Natural killer cell (primary cell): ENCODE data around the gene SLC25A13. TPM values are rescaled to one million over a fixed set of nuclear protein-coding genes. Genes with fewer than 3 reads are reported as not detected.

ENCODE experiments used
- ATAC-seq, 3 donors: fragments of 150-1000 bp in 2 of 3; fragments of 200-7000 bp in 1 of 3; cut with Tn5 transposase; 1 replicate in 1 of 3; 2 replicates in 2 of 3; pipeline ENCODE4 v1.10.0; 2021; ENCODE audit warnings: mild to moderate bottlenecking in 2 of 3, moderate library complexity in 2 of 3
- DNase-seq, 2 donors: peaks; one replicate each; pipeline versions ENCODE4 v3.0.0 to v3.0.0-alpha.2; 2013 to 2021; ENCODE audit warnings: mixed read lengths in 1 of 2
- H3K27ac ChIP-seq: one replicate; pipeline ENCODE4 v1.5.1; 2013; ENCODE audit warnings: mild to moderate bottlenecking, low read length
- H3K27me3 ChIP-seq: one replicate; pipeline ENCODE4 v1.6.1; 2013; ENCODE audit warnings: low read length; ENCODE audit not compliant: control insufficient read depth, insufficient read depth
- H3K36me3 ChIP-seq: one replicate; pipeline ENCODE4 v1.6.1; 2013; ENCODE audit warnings: low read length; ENCODE audit not compliant: control insufficient read depth, insufficient read depth
- H3K4me1 ChIP-seq: one replicate; pipeline ENCODE4 v1.6.1; 2013; ENCODE audit warnings: low read length; ENCODE audit not compliant: control insufficient read depth, insufficient read depth
- H3K4me3 ChIP-seq: one replicate; pipeline ENCODE4 v1.5.1; 2013; ENCODE audit warnings: low read length
- H3K9me3 ChIP-seq: one replicate; pipeline ENCODE4 v1.6.1; 2013; ENCODE audit warnings: low read length; ENCODE audit not compliant: control insufficient read depth, insufficient read depth
- H3K27ac Mint-ChIP-seq, 2 donors: one replicate each; pipeline ENCODE4 v1.8.0; 2022; ENCODE audit warnings: mild to moderate bottlenecking in 2 of 2, mixed read lengths in 2 of 2, moderate library complexity in 1 of 2
- H3K27me3 Mint-ChIP-seq, 2 donors: one replicate each; pipeline ENCODE4 v1.8.0; 2022; ENCODE audit warnings: low read depth in 2 of 2, mixed read lengths in 2 of 2
- H3K36me3 Mint-ChIP-seq: one replicate; pipeline ENCODE4 v1.8.0; 2022; ENCODE audit warnings: mixed read lengths
- H3K4me1 Mint-ChIP-seq, 2 donors: one replicate each; pipeline ENCODE4 v1.8.0; 2022; ENCODE audit warnings: mixed read lengths in 2 of 2
- H3K4me3 Mint-ChIP-seq: one replicate; pipeline ENCODE4 v1.8.0; 2022; ENCODE audit warnings: mild to moderate bottlenecking, moderate library complexity, mixed read lengths
- H3K9me3 Mint-ChIP-seq, 2 donors: one replicate each; pipeline ENCODE4 v1.8.0; 2022; ENCODE audit warnings: mixed read lengths in 2 of 2
- WGBS: methylation state at CpG from one replicate; pipeline ENCODE4 v1.1.7; 2013; ENCODE audit warnings: missing lambda C conversion rate; ENCODE audit not compliant: insufficient coverage; 5-methylcytosine and 5-hydroxymethylcytosine counted together
- intact Hi-C: fragments of 100-400 bp; cut with micrococcal nuclease; formaldehyde crosslinking; loops from one replicate; pipeline ENCODE4 v1.14.2; 2022
- total RNA-seq, 4 donors: library from RNA; stranded (reverse); fragments of 120-200 nt in 1 of 4; gene quantifications; one replicate each; pipeline versions ENCODE4 v1.2.3 to v1.2.4, GENCODE V29; 2013 to 2022
- TF ChIP-seq, protein P1 (sequence below): fragments of 200-600 bp; IDR thresholded peaks from one replicate; pipeline ENCODE4 v1.8.0; 2022; ENCODE audit warnings: antibody characterized with exemption

SLC25A13 gene
- total RNA-seq, 3 donors from 2014 or later (not counting 1 experiment from before 2014, with no cell fraction given), result 16.9 to 20.8 (median 20.5) TPM

DNA sequence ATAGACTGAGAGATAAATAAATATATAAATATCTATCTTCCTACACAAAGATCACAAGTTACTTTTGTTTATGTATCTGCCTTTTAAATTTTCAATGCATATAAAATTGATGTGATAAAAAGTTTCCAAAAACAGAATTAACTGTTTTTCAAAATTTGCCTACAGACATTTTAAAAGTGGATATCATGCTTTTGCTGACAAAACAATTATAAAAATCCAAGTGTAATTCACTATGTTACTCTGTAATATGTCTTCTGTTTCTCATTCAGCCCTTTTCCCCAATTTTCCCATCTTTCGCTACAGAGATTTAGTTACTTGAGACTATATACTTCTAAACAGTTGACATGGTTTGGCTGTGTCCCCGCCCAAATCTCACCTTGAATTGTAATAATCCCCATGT is 37.7 kb downstream of the SLC25A13 start:
- Mint-ChIP-seq H3K36me3 (no peaks in the 10 kb centered on the region), H3K27ac (no peak overlapping the region), H3K4me1 (peaks cover 35 to 42% of the 10 kb centered on the region in 2 donors), H3K27me3 (no peaks in the 10 kb centered on the region), H3K9me3 (no peaks in the 10 kb centered on the region), H3K4me3 (no peak overlapping the region)
- Histone ChIP-seq H3K4me1 (peaks cover 20% of the 10 kb centered on the region), H3K27ac (no peak overlapping the region), H3K27me3 (no peaks in the 10 kb centered on the region), H3K9me3 (no peaks in the 10 kb centered on the region), H3K36me3 (no peaks in the 10 kb centered on the region), H3K4me3 (no peak overlapping the region)
- 100% methylated on average over 2 of the region's 2 CpGs for WGBS
- ATAC-seq (no peak), DNase-seq (no peak)
- TF ChIP-seq, protein P1, sequence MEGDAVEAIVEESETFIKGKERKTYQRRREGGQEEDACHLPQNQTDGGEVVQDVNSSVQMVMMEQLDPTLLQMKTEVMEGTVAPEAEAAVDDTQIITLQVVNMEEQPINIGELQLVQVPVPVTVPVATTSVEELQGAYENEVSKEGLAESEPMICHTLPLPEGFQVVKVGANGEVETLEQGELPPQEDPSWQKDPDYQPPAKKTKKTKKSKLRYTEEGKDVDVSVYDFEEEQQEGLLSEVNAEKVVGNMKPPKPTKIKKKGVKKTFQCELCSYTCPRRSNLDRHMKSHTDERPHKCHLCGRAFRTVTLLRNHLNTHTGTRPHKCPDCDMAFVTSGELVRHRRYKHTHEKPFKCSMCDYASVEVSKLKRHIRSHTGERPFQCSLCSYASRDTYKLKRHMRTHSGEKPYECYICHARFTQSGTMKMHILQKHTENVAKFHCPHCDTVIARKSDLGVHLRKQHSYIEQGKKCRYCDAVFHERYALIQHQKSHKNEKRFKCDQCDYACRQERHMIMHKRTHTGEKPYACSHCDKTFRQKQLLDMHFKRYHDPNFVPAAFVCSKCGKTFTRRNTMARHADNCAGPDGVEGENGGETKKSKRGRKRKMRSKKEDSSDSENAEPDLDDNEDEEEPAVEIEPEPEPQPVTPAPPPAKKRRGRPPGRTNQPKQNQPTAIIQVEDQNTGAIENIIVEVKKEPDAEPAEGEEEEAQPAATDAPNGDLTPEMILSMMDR, result no peak
- intact Hi-C loops, result no loop called here

DNA sequence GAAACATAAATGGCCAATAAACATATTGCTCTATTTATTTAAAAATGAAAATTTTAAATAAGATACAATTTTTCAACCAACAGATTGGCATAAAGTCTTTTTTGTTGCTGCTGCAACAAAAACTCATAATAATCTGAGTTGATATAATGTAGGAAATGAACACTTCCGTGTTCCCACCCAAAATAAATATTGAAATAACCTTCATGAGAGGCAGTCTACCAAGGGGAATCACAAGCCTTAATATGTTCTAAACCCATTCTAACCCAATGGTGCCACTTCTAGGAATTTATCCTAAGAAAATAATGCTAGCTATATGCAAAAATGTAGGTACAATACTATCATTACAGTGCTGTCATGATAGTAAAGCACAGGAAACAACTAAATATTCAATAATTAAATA is 39.1 kb downstream of the SLC25A13 start:
- ATAC-seq, result no peak

DNA sequence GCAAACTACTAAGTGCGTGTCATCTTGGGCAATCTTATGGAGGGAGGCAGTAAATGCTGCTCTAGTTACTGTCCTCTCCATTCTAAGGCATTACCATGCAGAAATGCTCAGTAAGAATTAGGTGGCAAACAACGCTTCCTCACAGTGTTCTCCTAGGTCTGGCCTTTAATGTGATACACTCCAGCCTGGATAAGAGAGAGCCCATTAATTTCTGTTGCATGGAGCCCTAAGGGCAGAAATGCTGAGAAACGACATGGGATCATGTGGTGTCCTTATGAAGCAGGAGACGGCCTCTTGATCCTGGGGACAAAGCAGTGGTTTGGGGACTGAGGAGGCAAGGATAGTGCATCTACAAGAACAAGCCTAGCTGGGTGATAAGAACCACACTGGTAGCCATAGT is 44.0 kb downstream of the SLC25A13 start:
- 96% methylated on average over 4 of the region's 4 CpGs for WGBS
- ATAC-seq, result no peak

More for the DNA sequence above, 39.1 kb downstream of the SLC25A13 start:
- H3K36me3 ChIP-seq, result no peaks in the 10 kb centered on the region
- no peaks in the 10 kb centered on the region for H3K9me3 ChIP-seq
- peak overlapping the region in 1 of 2 donors; percentile 41 for H3K27ac Mint-ChIP-seq
- no peaks in the 10 kb centered on the region for H3K36me3 Mint-ChIP-seq
- no peak overlapping the region for H3K4me3 ChIP-seq
- no peak overlapping the region for H3K27ac ChIP-seq
- TF ChIP-seq, protein P1, result no peak
- H3K4me1 Mint-ChIP-seq, result peaks cover 33 to 40% of the 10 kb centered on the region in 2 donors
- H3K4me1 ChIP-seq, result peaks cover 20% of the 10 kb centered on the region
- no peaks in the 10 kb centered on the region for H3K9me3 Mint-ChIP-seq
- no peaks in the 10 kb centered on the region for H3K27me3 ChIP-seq
- intact Hi-C loops, result no loop called here
- DNase-seq, result no peak
- H3K27me3 Mint-ChIP-seq, result no peaks in the 10 kb centered on the region
- no peak overlapping the region for H3K4me3 Mint-ChIP-seq
- WGBS, result no CpG with 5 or more reads among the region's 1 CpG

GRCh38 chr7:96276019-96276418 is 45.9 kb downstream of the SLC25A13 start:
- no peak overlapping the region for H3K27ac Mint-ChIP-seq
- TF ChIP-seq, protein P1, result no peak
- no peak for DNase-seq
- H3K9me3 ChIP-seq, result no peaks in the 10 kb centered on the region
- H3K9me3 Mint-ChIP-seq, result no peaks in the 10 kb centered on the region
- H3K4me1 Mint-ChIP-seq, result peaks cover 3 to 4% of the 10 kb centered on the region in 2 donors
- no peak overlapping the region for H3K4me3 Mint-ChIP-seq
- H3K4me1 ChIP-seq, result no peaks in the 10 kb centered on the region
- no peak overlapping the region for H3K4me3 ChIP-seq
- H3K27me3 ChIP-seq, result no peaks in the 10 kb centered on the region
- ATAC-seq, result no peak
- H3K27ac ChIP-seq, result no peak overlapping the region
- H3K36me3 Mint-ChIP-seq, result peaks cover 2% of the 10 kb centered on the region
- H3K36me3 ChIP-seq, result peaks cover 4% of the 10 kb centered on the region
- 100% methylated on average over 2 of the region's 2 CpGs for WGBS
- intact Hi-C loops, result no loop called here
- H3K27me3 Mint-ChIP-seq, result no peaks in the 10 kb centered on the region

More for the DNA sequence above, 44.0 kb downstream of the SLC25A13 start:
- no peaks in the 10 kb centered on the region for H3K36me3 Mint-ChIP-seq
- no peaks in the 10 kb centered on the region for H3K4me1 ChIP-seq
- H3K4me3 ChIP-seq, result no peak overlapping the region
- no peaks in the 10 kb centered on the region for H3K9me3 ChIP-seq
- H3K27me3 Mint-ChIP-seq, result no peaks in the 10 kb centered on the region
- H3K27ac Mint-ChIP-seq, result no peak overlapping the region
- H3K27ac ChIP-seq, result no peak overlapping the region
- no peaks in the 10 kb centered on the region for H3K9me3 Mint-ChIP-seq
- H3K27me3 ChIP-seq, result no peaks in the 10 kb centered on the region
- peaks cover 4% of the 10 kb centered on the region for H3K36me3 ChIP-seq
- TF ChIP-seq, protein P1, result no peak
- H3K4me1 Mint-ChIP-seq, result no peaks in the 10 kb centered on the region
- intact Hi-C loops, result no loop called here
- DNase-seq, result no peak
- H3K4me3 Mint-ChIP-seq, result no peak overlapping the region
